ENCODE data around the gene HOXA11. TPM values are rescaled to one million over a fixed set of nuclear protein-coding genes. Genes with fewer than 3 reads are reported as not detected.

Gene HOXA11
- polyA plus RNA-seq, 1 of the 3 experiments (the other 2 are of a cell fraction): not detected

DNA sequence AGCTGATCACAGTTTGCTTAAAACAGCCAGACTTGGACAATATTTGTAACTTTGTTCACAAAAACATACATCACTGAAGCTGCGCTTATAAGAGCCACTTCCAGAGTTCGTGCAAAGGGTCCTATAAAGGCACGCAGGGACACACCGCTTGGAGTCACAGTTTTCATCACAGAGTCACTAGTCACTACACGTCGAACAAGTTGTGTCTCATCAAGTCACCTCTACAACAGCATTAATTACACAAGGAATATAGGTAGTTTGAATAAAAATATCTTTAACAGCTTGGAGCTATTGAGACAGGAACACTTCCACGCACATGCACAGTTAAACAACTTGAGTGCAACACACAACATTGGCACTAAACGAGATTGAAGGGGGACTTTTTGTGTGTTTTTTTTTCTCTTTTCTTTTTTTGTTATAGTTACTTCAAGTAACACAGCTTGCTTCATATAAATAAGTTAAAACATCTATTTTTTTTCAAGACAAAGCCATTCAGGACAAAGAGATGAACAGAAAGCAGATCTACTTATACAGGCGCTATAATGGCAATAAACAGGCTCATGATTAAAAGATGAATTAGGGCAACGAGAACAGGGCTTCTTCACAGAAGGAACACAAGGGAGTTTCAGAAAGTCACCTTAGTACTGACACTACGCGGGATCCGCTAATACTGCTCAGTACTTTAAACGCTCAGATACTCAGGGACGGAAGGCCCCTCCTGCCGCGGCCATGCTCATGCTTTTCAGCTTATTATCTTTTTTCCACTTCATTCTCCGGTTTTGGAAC, 43.7 kb downstream of the HOXA11 start:
- H3K9ac ChIP-seq: no peak overlapping the region
- H3K27me3 ChIP-seq (ENCODE audit: insufficient read depth): peaks cover 100% of the 10 kb centered on the region
- H3F3A ChIP-seq (replicated peaks; ENCODE audit: insufficient read depth): no peaks in the 10 kb centered on the region
- H3K36me3 ChIP-seq (replicated peaks in 1 of 2; ENCODE audit: control insufficient read depth in 1 of 2, insufficient read depth in 2 of 2, low read length in 1 of 2): no peaks in the 10 kb centered on the region
- CTCF ChIA-PET: interaction anchor here (0.8 to 3.8 kb wide), 13 partner anchors 10 to 1248 kb away, joined by 3 to 31 read pairs (median 4); partner anchors contain the start of genes HOXA3 and HOXA4
- no peaks in the 10 kb centered on the region for H3K9me3 ChIP-seq
- H2AFZ ChIP-seq (ENCODE audit: low read depth): no peak overlapping the region
- H3K4me1 ChIP-seq (ENCODE audit: control insufficient read depth in 1 of 2, insufficient read depth in 2 of 2, low read depth in 1 of 2, low read length in 1 of 2): peaks cover 11 to 12% of the 10 kb centered on the region in 2 experiments; a peak in 1 of 4 replicates
- H3K79me2 ChIP-seq (ENCODE audit: insufficient read depth): no peaks in the 10 kb centered on the region
- no peak overlapping the region for H3K4me3 ChIP-seq (ENCODE audit: low read depth in 2 of 2, low read length in 1 of 2)
- TF ChIP-seq EZH2phosphoT487 (IDR thresholded peaks at IDR 0.05; ENCODE audit: borderline replicate concordance, low read depth) (0 out of 2 replicates have a peak, but pooled peaks have one; percentile 49), POLR2AphosphoS5 (IDR thresholded peaks at IDR 0.05; ENCODE audit: low read depth, low read length) (no peak), TCF12 (IDR thresholded peaks at IDR 0.05) (no peak)
- TF ChIP-seq, protein P1, sequence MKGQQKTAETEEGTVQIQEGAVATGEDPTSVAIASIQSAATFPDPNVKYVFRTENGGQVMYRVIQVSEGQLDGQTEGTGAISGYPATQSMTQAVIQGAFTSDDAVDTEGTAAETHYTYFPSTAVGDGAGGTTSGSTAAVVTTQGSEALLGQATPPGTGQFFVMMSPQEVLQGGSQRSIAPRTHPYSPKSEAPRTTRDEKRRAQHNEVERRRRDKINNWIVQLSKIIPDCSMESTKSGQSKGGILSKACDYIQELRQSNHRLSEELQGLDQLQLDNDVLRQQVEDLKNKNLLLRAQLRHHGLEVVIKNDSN (IDR thresholded peaks at IDR 0.05; ENCODE audit: borderline replicate concordance, low read depth): no peak
- H3K27ac ChIP-seq (ENCODE audit: low read depth in 2 of 2, low read length in 1 of 2): no peak overlapping the region
- no peaks in the 10 kb centered on the region for H4K20me1 ChIP-seq (ENCODE audit: insufficient read depth)
- no peak overlapping the region for H3K4me2 ChIP-seq
- H3K9me2 ChIP-seq: no peaks in the 10 kb centered on the region
- 39% methylated on average over 18 of the region's 18 CpGs for WGBS (ENCODE audit: low lambda C conversion rate)
- no peak for DNase-seq
- POLR2A ChIA-PET: no interaction called here

DNA sequence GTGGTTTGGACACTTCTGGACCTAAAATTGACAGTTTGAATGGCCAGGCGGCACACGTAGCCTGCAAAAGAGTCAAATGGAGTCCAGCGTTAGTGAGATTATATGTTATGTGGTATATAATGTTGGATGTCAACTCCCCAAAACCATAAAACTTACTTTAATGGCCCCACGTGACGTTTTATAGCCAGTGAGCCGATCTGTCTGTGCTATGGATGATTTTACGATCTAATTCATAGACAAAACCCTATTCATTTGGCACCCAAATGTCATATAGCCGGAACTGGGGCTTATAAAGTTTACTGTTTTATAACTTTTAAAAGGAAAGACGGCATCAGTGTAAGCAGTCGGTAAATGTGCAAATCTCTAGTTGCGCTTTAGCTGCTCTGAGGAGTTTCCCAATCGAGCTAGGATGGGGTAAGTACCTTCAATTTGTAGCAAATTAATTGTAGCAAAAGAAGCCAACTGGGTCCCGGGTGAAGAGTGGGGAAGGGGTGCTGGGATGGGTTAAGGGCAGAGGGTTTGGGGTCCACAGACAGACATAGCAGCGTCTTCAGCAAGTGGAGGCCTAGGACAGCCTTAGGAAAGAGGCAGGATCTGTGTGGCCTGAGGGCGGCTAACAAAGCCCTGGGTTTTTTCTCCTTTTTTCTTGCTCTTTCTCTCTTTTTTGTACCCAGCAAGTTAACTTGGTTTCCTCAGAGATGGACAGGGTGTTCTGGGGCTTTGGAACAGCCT, 44.7 kb downstream of the HOXA11 start:
- H3K4me1 ChIP-seq (ENCODE audit: control insufficient read depth in 1 of 2, insufficient read depth in 2 of 2, low read depth in 1 of 2, low read length in 1 of 2): peaks cover 11 to 12% of the 10 kb centered on the region in 2 experiments; a peak in 1 of 4 replicates
- no peaks in the 10 kb centered on the region for H3K36me3 ChIP-seq (replicated peaks in 1 of 2; ENCODE audit: control insufficient read depth in 1 of 2, insufficient read depth in 2 of 2, low read length in 1 of 2)
- H3K27me3 ChIP-seq (ENCODE audit: insufficient read depth): peaks cover 100% of the 10 kb centered on the region
- no peaks in the 10 kb centered on the region for H3K9me2 ChIP-seq
- no peaks in the 10 kb centered on the region for H3K79me2 ChIP-seq (ENCODE audit: insufficient read depth)
- no peaks in the 10 kb centered on the region for H3K9me3 ChIP-seq
- no peaks in the 10 kb centered on the region for H3F3A ChIP-seq (replicated peaks; ENCODE audit: insufficient read depth)
- no peak overlapping the region for H3K4me3 ChIP-seq (ENCODE audit: low read depth in 2 of 2, low read length in 1 of 2)
- DNase-seq: no peak
- H3K27ac ChIP-seq (ENCODE audit: low read depth in 2 of 2, low read length in 1 of 2): no peak overlapping the region
- no peak overlapping the region for H2AFZ ChIP-seq (ENCODE audit: low read depth)
- TF ChIP-seq, protein P1 (IDR thresholded peaks at IDR 0.05; ENCODE audit: borderline replicate concordance, low read depth): peak; percentile 18; the same call in 1 of the 2 replicates
- TF ChIP-seq, protein P2, sequence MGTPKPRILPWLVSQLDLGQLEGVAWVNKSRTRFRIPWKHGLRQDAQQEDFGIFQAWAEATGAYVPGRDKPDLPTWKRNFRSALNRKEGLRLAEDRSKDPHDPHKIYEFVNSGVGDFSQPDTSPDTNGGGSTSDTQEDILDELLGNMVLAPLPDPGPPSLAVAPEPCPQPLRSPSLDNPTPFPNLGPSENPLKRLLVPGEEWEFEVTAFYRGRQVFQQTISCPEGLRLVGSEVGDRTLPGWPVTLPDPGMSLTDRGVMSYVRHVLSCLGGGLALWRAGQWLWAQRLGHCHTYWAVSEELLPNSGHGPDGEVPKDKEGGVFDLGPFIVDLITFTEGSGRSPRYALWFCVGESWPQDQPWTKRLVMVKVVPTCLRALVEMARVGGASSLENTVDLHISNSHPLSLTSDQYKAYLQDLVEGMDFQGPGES (IDR thresholded peaks at IDR 0.05; ENCODE audit: low read depth, low read length): no peak
- TF ChIP-seq EZH2phosphoT487 (IDR thresholded peaks at IDR 0.05; ENCODE audit: borderline replicate concordance, low read depth): 0 out of 2 replicates have a peak, but pooled peaks have one; percentile 51
- CTCF ChIA-PET: interaction anchor here (0.8 to 3.8 kb wide), 9 partner anchors 11 to 1050 kb away, joined by 3 to 31 read pairs (median 4); partner anchors contain the start of gene HOXA3
- WGBS (ENCODE audit: low lambda C conversion rate): 19% methylated on average over 15 of the region's 15 CpGs
- no peaks in the 10 kb centered on the region for H4K20me1 ChIP-seq (ENCODE audit: insufficient read depth)
- no peak overlapping the region for H3K9ac ChIP-seq
- POLR2A ChIA-PET: no interaction called here
- H3K4me2 ChIP-seq: no peak overlapping the region
